ENCODE results near the gene KCNMA1.
"Not testable (repeated sequence)": the region's sequence is repeated elsewhere in the genome, so short reads cannot be mapped to it uniquely, and the experiment has no call there.

Gene KCNMA1

GRCh38 chr10:77637532-77638320 is at the start of gene KCNMA1:
TSS of gene KCNMA1 (minus strand) at chr10:77637808.
- DNase-seq: no peak

- no peak for DNase-seq
Observed at GRCh38 chr10:77686650-77687417, 49.2 kb upstream of the KCNMA1 start.

- DNase-seq: no peak
Observed at GRCh38 chr10:77686096-77686495, 48.5 kb upstream of the KCNMA1 start.

- no peak for DNase-seq
Observed at GRCh38 chr10:77685432-77685831, 47.8 kb upstream of the KCNMA1 start.

- DNase-seq: not testable (repeated sequence)
Observed at GRCh38 chr10:77683088-77683432, 45.5 kb upstream of the KCNMA1 start.

GRCh38 chr10:77682393-77683087 is 44.9 kb upstream of the KCNMA1 start:
- DNase-seq: no peak

GRCh38 chr10:77681839-77682238 is 44.2 kb upstream of the KCNMA1 start:
- DNase-seq: no peak

- DNase-seq: no peak
Observed at GRCh38 chr10:77680811-77681210, 43.2 kb upstream of the KCNMA1 start.

GRCh38 chr10:77680065-77680464 is 42.5 kb upstream of the KCNMA1 start:
- DNase-seq: no peak

- DNase-seq: no peak
Observed at GRCh38 chr10:77679217-77679616, 41.6 kb upstream of the KCNMA1 start.

- DNase-seq: no peak
Observed at GRCh38 chr10:77678146-77678545, 40.5 kb upstream of the KCNMA1 start.

- DNase-seq: no peak
Observed at GRCh38 chr10:77675347-77675746, 37.7 kb upstream of the KCNMA1 start.

- DNase-seq: no peak
Observed at GRCh38 chr10:77673515-77674140, 36.0 kb upstream of the KCNMA1 start.

- no peak for DNase-seq
Observed at GRCh38 chr10:77673101-77673500, 35.5 kb upstream of the KCNMA1 start.

GRCh38 chr10:77671594-77672252 is 34.1 kb upstream of the KCNMA1 start:
- DNase-seq: no peak

GRCh38 chr10:77670817-77671443 is 33.3 kb upstream of the KCNMA1 start:
- DNase-seq: no peak

GRCh38 chr10:77669892-77670291 is 32.3 kb upstream of the KCNMA1 start:
- DNase-seq: no peak

- no peak for DNase-seq
Observed at GRCh38 chr10:77667426-77668324, 30.1 kb upstream of the KCNMA1 start.

- DNase-seq: no peak
Observed at GRCh38 chr10:77666821-77667220, 29.2 kb upstream of the KCNMA1 start.

GRCh38 chr10:77664696-77665095 is 27.1 kb upstream of the KCNMA1 start:
- no peak for DNase-seq

- no peak for DNase-seq
Observed at GRCh38 chr10:77664008-77664407, 26.4 kb upstream of the KCNMA1 start.
